HG03575 (cell line): Measurements from ENCODE around the gene RPTOR.

ENCODE experiments used
- ATAC-seq: cut with Tn5 transposase; IDR thresholded peaks from one replicate; pipeline ENCODE4 v1.9.1; 2021; ENCODE audit not compliant: unreplicated experiment, insufficient number of reproducible peaks, low FRiP score; ENCODE audit errors: extremely low read depth

Gene RPTOR

GRCh38 chr17:80629298-80630028 lies 84.8 kb downstream of the RPTOR start:
- no peak for ATAC-seq

- no peak for ATAC-seq
Measured at GRCh38 chr17:80630560-80631120, 86.0 kb downstream of the RPTOR start.

- no peak for ATAC-seq
Measured at GRCh38 chr17:80631142-80632045, 86.8 kb downstream of the RPTOR start.

GRCh38 chr17:80632046-80632581 lies 87.5 kb downstream of the RPTOR start:
- ATAC-seq, result no peak

- ATAC-seq, result no peak
Measured at GRCh38 chr17:80633207-80633606, 88.6 kb downstream of the RPTOR start.

GRCh38 chr17:80633994-80634566 lies 89.4 kb downstream of the RPTOR start:
- ATAC-seq, result no peak

- ATAC-seq, result no peak
Measured at GRCh38 chr17:80636361-80637018, 91.9 kb downstream of the RPTOR start.

GRCh38 chr17:80637048-80637781 lies 92.6 kb downstream of the RPTOR start:
- no peak for ATAC-seq

- ATAC-seq, result no peak
Measured at GRCh38 chr17:80639658-80640057, 95.0 kb downstream of the RPTOR start.

- no peak for ATAC-seq
Measured at GRCh38 chr17:80640366-80641084, 95.9 kb downstream of the RPTOR start.

- ATAC-seq, result no peak
Measured at GRCh38 chr17:80643326-80644099, 98.9 kb downstream of the RPTOR start.

- no peak for ATAC-seq
Measured at GRCh38 chr17:80644536-80644935, 99.9 kb downstream of the RPTOR start.

GRCh38 chr17:80645706-80646325 lies 101.2 kb downstream of the RPTOR start:
- no peak for ATAC-seq

- ATAC-seq, result no peak
Measured at GRCh38 chr17:80646328-80646727, 101.7 kb downstream of the RPTOR start.

GRCh38 chr17:80647746-80648145 lies 103.1 kb downstream of the RPTOR start:
- ATAC-seq, result no peak

- ATAC-seq, result no peak
Measured at GRCh38 chr17:80649200-80649644, 104.6 kb downstream of the RPTOR start.
